ENCODE data around the gene SPATS2L. TPM values are rescaled to one million over a fixed set of nuclear protein-coding genes. Genes with fewer than 3 reads are reported as not detected.

The SPATS2L gene
- polyA plus RNA-seq, 1 of the 3 experiments (the other 2 are of a cell fraction), result 86.8 TPM

DNA sequence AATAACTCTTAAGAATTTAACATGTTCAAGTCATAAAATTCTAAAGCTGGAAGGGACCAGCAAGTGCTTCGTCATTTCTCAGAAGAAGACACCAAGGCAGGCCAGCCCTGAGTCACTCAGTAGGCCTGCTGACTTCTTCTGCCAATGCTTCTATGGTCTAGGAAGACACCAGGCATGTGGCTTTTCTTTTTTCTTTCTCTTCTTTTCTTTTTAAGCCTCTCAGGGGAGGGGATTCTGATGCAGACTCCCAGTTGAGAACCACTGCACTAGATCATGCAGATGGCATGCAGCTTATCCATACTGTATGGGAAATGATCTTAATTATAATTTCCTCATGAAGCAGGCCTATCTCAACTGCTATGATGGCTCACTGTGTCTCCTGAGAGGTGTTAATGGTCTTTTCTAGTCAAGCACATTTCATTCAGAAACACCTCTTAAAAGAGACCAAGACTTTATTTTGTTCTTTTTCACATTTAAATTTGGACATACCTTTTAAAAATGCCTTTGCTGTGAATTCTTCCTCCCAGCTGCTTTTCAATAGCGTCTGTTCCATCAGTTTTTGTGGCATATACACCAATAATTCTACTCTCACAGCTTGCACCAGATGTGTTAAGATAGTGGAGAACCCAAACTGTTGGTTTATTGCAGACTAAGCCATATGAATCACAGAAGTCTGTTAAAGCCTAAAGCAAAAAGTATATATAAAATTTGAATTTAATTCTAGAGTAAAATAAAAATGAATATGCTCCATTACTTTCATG lies 192.1 kb downstream of the SPATS2L start (continued):
- TF ChIP-seq, protein P1, sequence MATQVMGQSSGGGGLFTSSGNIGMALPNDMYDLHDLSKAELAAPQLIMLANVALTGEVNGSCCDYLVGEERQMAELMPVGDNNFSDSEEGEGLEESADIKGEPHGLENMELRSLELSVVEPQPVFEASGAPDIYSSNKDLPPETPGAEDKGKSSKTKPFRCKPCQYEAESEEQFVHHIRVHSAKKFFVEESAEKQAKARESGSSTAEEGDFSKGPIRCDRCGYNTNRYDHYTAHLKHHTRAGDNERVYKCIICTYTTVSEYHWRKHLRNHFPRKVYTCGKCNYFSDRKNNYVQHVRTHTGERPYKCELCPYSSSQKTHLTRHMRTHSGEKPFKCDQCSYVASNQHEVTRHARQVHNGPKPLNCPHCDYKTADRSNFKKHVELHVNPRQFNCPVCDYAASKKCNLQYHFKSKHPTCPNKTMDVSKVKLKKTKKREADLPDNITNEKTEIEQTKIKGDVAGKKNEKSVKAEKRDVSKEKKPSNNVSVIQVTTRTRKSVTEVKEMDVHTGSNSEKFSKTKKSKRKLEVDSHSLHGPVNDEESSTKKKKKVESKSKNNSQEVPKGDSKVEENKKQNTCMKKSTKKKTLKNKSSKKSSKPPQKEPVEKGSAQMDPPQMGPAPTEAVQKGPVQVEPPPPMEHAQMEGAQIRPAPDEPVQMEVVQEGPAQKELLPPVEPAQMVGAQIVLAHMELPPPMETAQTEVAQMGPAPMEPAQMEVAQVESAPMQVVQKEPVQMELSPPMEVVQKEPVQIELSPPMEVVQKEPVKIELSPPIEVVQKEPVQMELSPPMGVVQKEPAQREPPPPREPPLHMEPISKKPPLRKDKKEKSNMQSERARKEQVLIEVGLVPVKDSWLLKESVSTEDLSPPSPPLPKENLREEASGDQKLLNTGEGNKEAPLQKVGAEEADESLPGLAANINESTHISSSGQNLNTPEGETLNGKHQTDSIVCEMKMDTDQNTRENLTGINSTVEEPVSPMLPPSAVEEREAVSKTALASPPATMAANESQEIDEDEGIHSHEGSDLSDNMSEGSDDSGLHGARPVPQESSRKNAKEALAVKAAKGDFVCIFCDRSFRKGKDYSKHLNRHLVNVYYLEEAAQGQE (IDR thresholded peaks at IDR 0.05; ENCODE audit: low read depth, low read length), result no peak
- TF ChIP-seq, protein P2, sequence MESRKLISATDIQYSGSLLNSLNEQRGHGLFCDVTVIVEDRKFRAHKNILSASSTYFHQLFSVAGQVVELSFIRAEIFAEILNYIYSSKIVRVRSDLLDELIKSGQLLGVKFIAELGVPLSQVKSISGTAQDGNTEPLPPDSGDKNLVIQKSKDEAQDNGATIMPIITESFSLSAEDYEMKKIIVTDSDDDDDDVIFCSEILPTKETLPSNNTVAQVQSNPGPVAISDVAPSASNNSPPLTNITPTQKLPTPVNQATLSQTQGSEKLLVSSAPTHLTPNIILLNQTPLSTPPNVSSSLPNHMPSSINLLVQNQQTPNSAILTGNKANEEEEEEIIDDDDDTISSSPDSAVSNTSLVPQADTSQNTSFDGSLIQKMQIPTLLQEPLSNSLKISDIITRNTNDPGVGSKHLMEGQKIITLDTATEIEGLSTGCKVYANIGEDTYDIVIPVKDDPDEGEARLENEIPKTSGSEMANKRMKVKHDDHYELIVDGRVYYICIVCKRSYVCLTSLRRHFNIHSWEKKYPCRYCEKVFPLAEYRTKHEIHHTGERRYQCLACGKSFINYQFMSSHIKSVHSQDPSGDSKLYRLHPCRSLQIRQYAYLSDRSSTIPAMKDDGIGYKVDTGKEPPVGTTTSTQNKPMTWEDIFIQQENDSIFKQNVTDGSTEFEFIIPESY (IDR thresholded peaks at IDR 0.05; ENCODE audit: borderline replicate concordance, low read depth), result no peak
- TF ChIP-seq SMC3 (IDR thresholded peaks at IDR 0.05; ENCODE audit: low read depth, low read length) (no peak), TEAD4 (IDR thresholded peaks at IDR 0.05; ENCODE audit: borderline replicate concordance, insufficient read depth) (no peak), RCOR1 (IDR thresholded peaks at IDR 0.05; ENCODE audit: low read length) (no peak)

DNA sequence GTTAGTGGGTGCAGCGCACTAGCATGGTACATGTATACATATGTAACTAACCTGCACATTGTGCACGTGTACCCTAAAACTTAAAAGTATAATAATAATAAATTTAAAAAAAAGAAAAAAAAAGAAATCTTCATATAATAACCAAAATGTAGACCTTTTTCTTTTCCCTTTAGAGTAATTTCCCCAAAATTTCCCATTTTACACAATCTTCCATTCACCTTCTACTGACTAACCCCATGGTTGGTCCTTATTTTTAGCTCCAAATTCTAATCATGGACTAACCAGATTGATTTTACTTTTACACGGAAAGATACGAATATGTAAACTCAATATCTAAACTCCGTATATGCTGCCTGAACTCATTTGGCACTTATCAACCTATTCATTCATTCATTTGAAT lies 195.7 kb downstream of the SPATS2L start:
- no peaks in the 10 kb centered on the region for H3K9me3 ChIP-seq
- no peaks in the 10 kb centered on the region for H3K4me1 ChIP-seq (ENCODE audit: control insufficient read depth in 1 of 2, insufficient read depth in 2 of 2, low read depth in 1 of 2, low read length in 1 of 2)
- no peak for DNase-seq
- no peak for TF ChIP-seq TCF12 (IDR thresholded peaks at IDR 0.05)
- TF ChIP-seq RAD21 (IDR thresholded peaks at IDR 0.05; ENCODE audit: low read length), result no peak
- TF ChIP-seq YY1 (IDR thresholded peaks at IDR 0.05; ENCODE audit: low read depth), result no peak
- no peak for TF ChIP-seq MEF2A (IDR thresholded peaks at IDR 0.05; ENCODE audit: borderline replicate concordance, low read depth)
- TF ChIP-seq SIN3A (IDR thresholded peaks at IDR 0.05; ENCODE audit: borderline replicate concordance, low read depth, low read length), result no peak
- no peak for TF ChIP-seq GABPA (IDR thresholded peaks at IDR 0.05; ENCODE audit: low read depth)
- TF ChIP-seq RCOR1 (IDR thresholded peaks at IDR 0.05; ENCODE audit: low read length), result no peak
- TF ChIP-seq, protein P3, sequence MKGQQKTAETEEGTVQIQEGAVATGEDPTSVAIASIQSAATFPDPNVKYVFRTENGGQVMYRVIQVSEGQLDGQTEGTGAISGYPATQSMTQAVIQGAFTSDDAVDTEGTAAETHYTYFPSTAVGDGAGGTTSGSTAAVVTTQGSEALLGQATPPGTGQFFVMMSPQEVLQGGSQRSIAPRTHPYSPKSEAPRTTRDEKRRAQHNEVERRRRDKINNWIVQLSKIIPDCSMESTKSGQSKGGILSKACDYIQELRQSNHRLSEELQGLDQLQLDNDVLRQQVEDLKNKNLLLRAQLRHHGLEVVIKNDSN (IDR thresholded peaks at IDR 0.05; ENCODE audit: borderline replicate concordance, low read depth), result no peak
- no peak for TF ChIP-seq CHD2 (IDR thresholded peaks at IDR 0.05; ENCODE audit: low read length, partially characterized antibody)
- TF ChIP-seq NFIC (IDR thresholded peaks at IDR 0.05; ENCODE audit: borderline replicate concordance), result no peak
- no peak for TF ChIP-seq TAF1 (IDR thresholded peaks at IDR 0.05; ENCODE audit: borderline replicate concordance, low read depth, low read length)
- no peak for TF ChIP-seq GATA2 (CRISPR knock-in tag; IDR thresholded peaks at IDR 0.05)
- TF ChIP-seq EP300 (IDR thresholded peaks at IDR 0.05; ENCODE audit: borderline replicate concordance in 1 of 2, low read depth in 1 of 2, low read length in 1 of 2), result no peak
- TF ChIP-seq JUND (IDR thresholded peaks at IDR 0.05), result no peak
- TF ChIP-seq, protein P2 (IDR thresholded peaks at IDR 0.05; ENCODE audit: borderline replicate concordance, low read depth), result no peak
- no peak for TF ChIP-seq FOXM1 (IDR thresholded peaks at IDR 0.05; ENCODE audit: low read depth)
- no peak for TF ChIP-seq FOSL2 (IDR thresholded peaks at IDR 0.05; ENCODE audit: borderline replicate concordance, low read depth)
- no peak for TF ChIP-seq FOXJ3 (CRISPR knock-in tag; IDR thresholded peaks at IDR 0.05)
- no peak for TF ChIP-seq RFX5 (IDR thresholded peaks at IDR 0.05; ENCODE audit: low read length)
- no peak overlapping the region for H3K27ac ChIP-seq (ENCODE audit: low read depth in 2 of 2, low read length in 1 of 2)
- H3F3A ChIP-seq (replicated peaks; ENCODE audit: insufficient read depth), result no peaks in the 10 kb centered on the region
- no peaks in the 10 kb centered on the region for H4K20me1 ChIP-seq (ENCODE audit: insufficient read depth)
- H3K9me2 ChIP-seq, result no peaks in the 10 kb centered on the region
- ChIA-PET CTCF (interaction anchor here (1.1 kb wide), 1 partner anchor 15 kb away, joined by 3 read pairs; no protein-coding TSS in a partner anchor), POLR2A (no interaction called here)
- H2AFZ ChIP-seq (ENCODE audit: low read depth), result no peak overlapping the region
- H3K9ac ChIP-seq, result no peak overlapping the region
- H3K79me2 ChIP-seq (ENCODE audit: insufficient read depth), result no peaks in the 10 kb centered on the region
- WGBS (ENCODE audit: low lambda C conversion rate), result 96% methylated on average over 5 of the region's 5 CpGs
- H3K4me3 ChIP-seq (ENCODE audit: low read depth in 2 of 2, low read length in 1 of 2), result no peak overlapping the region
- peaks cover 28 to 31% of the 10 kb centered on the region in 2 experiments for H3K36me3 ChIP-seq (replicated peaks in 1 of 2; ENCODE audit: control insufficient read depth in 1 of 2, insufficient read depth in 2 of 2, low read length in 1 of 2)
- H3K4me2 ChIP-seq, result no peak overlapping the region
- H3K27me3 ChIP-seq (ENCODE audit: insufficient read depth), result no peaks in the 10 kb centered on the region
